ENCODE results near the gene KRT72.

Gene KRT72

GRCh38 chr12:52629281-52630007 is 28.2 kb upstream of the KRT72 start:
- TF ChIP-seq CTCF (IDR thresholded peaks at IDR 0.05; ENCODE audit: insufficient read depth, low read length, poor library complexity, severe bottlenecking), result no peak
- no peak for TF ChIP-seq EZH2phosphoT487 (conservative IDR thresholded peaks at IDR 0.05; ENCODE audit: low read length)

GRCh38 chr12:52628841-52629240 is 27.6 kb upstream of the KRT72 start:
- H3K9me2 ChIP-seq (replicated peaks; ENCODE audit: insufficient read depth, low read length), result no peaks in the 10 kb centered on the region
- H3K36me3 ChIP-seq (ENCODE audit: low read length), result no peaks in the 10 kb centered on the region
- H3K9me3 ChIP-seq (ENCODE audit: insufficient read depth, low read length), result no peaks in the 10 kb centered on the region
- no peak overlapping the region for H2AFZ ChIP-seq (ENCODE audit: low read depth, low read length, severe bottlenecking)
- TF ChIP-seq EZH2phosphoT487 (conservative IDR thresholded peaks at IDR 0.05; ENCODE audit: low read length) (no peak), CTCF (IDR thresholded peaks at IDR 0.05; ENCODE audit: insufficient read depth, low read length, poor library complexity, severe bottlenecking) (no peak)
- no peak overlapping the region for H3K9ac ChIP-seq (ENCODE audit: low read length)
- no peak overlapping the region for H3K4me2 ChIP-seq (ENCODE audit: low read depth, low read length, poor library complexity, severe bottlenecking)
- H3F3A ChIP-seq (ENCODE audit: insufficient read depth), result no peaks in the 10 kb centered on the region
- H3K27me3 ChIP-seq (ENCODE audit: low read length), result no peaks in the 10 kb centered on the region
- no peaks in the 10 kb centered on the region for H3K79me2 ChIP-seq (ENCODE audit: insufficient read depth, low read length)
- H3K27ac ChIP-seq (ENCODE audit: low read depth, low read length), result no peak overlapping the region
- no peak overlapping the region for H3K4me3 ChIP-seq (ENCODE audit: insufficient read depth, low read length, poor library complexity, severe bottlenecking)
- H4K20me1 ChIP-seq (ENCODE audit: low read depth, low read length), result no peaks in the 10 kb centered on the region

More at GRCh38 chr12:52629281-52630007, 28.2 kb upstream of the KRT72 start:
- Histone ChIP-seq H2AFZ (ENCODE audit: low read depth, low read length, severe bottlenecking) (no peak overlapping the region), H3K27me3 (ENCODE audit: low read length) (no peaks in the 10 kb centered on the region), H3K9ac (ENCODE audit: low read length) (no peak overlapping the region), H3K9me3 (ENCODE audit: insufficient read depth, low read length) (no peaks in the 10 kb centered on the region), H3F3A (ENCODE audit: insufficient read depth) (no peaks in the 10 kb centered on the region), H3K27ac (ENCODE audit: low read depth, low read length) (no peak overlapping the region), H3K36me3 (ENCODE audit: low read length) (no peaks in the 10 kb centered on the region), H4K20me1 (ENCODE audit: low read depth, low read length) (no peaks in the 10 kb centered on the region), H3K9me2 (replicated peaks; ENCODE audit: insufficient read depth, low read length) (no peaks in the 10 kb centered on the region), H3K79me2 (ENCODE audit: insufficient read depth, low read length) (no peaks in the 10 kb centered on the region), H3K4me2 (ENCODE audit: low read depth, low read length, poor library complexity, severe bottlenecking) (no peak overlapping the region), H3K4me3 (ENCODE audit: insufficient read depth, low read length, poor library complexity, severe bottlenecking) (no peak overlapping the region)

- no peaks in the 10 kb centered on the region for H3K79me2 ChIP-seq (ENCODE audit: insufficient read depth, low read length)
- H2AFZ ChIP-seq (ENCODE audit: low read depth, low read length, severe bottlenecking), result no peak overlapping the region
- no peak overlapping the region for H3K4me2 ChIP-seq (ENCODE audit: low read depth, low read length, poor library complexity, severe bottlenecking)
- no peak overlapping the region for H3K4me3 ChIP-seq (ENCODE audit: insufficient read depth, low read length, poor library complexity, severe bottlenecking)
- H4K20me1 ChIP-seq (ENCODE audit: low read depth, low read length), result no peaks in the 10 kb centered on the region
- H3F3A ChIP-seq (ENCODE audit: insufficient read depth), result no peaks in the 10 kb centered on the region
- no peaks in the 10 kb centered on the region for H3K9me3 ChIP-seq (ENCODE audit: insufficient read depth, low read length)
- no peaks in the 10 kb centered on the region for H3K27me3 ChIP-seq (ENCODE audit: low read length)
- H3K9ac ChIP-seq (ENCODE audit: low read length), result no peak overlapping the region
- TF ChIP-seq EZH2phosphoT487 (conservative IDR thresholded peaks at IDR 0.05; ENCODE audit: low read length), result no peak
- no peak for TF ChIP-seq CTCF (IDR thresholded peaks at IDR 0.05; ENCODE audit: insufficient read depth, low read length, poor library complexity, severe bottlenecking)
- no peaks in the 10 kb centered on the region for H3K9me2 ChIP-seq (replicated peaks; ENCODE audit: insufficient read depth, low read length)
- H3K27ac ChIP-seq (ENCODE audit: low read depth, low read length), result no peak overlapping the region
- H3K36me3 ChIP-seq (ENCODE audit: low read length), result no peaks in the 10 kb centered on the region
Observed at GRCh38 chr12:52628111-52628507, 26.8 kb upstream of the KRT72 start.
